GM12801 (cell line): ENCODE measurements around the gene IGSF3.

Source experiments
- TF ChIP-seq, protein P1 (sequence below): IDR thresholded peaks from one replicate; pipeline ENCODE4 v1.5.1; 2011; ENCODE audit warnings: control low read depth; ENCODE audit not compliant: insufficient read length; ENCODE audit errors: extremely low read depth

Gene IGSF3

DNA sequence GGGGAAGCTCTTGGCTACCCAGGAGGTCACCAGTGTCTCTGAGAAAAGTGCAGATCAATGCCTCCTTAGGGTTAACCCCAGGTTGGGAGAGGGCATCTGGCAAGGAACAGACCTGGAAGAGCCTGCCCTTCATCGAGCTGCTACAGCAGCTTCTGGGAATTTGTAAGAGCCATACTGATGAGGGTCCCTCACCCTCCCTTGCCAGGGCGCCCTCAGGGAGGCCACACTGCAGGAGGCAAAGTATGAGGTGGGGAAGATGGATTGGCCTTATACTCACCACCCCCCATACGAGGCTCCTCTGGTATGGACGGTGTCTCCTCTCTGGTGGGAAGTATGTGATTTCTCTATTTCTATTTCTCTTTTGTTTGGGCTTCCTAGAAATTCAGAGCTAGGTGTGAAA is 13.2 kb downstream of the IGSF3 start:
- TF ChIP-seq, protein P1, sequence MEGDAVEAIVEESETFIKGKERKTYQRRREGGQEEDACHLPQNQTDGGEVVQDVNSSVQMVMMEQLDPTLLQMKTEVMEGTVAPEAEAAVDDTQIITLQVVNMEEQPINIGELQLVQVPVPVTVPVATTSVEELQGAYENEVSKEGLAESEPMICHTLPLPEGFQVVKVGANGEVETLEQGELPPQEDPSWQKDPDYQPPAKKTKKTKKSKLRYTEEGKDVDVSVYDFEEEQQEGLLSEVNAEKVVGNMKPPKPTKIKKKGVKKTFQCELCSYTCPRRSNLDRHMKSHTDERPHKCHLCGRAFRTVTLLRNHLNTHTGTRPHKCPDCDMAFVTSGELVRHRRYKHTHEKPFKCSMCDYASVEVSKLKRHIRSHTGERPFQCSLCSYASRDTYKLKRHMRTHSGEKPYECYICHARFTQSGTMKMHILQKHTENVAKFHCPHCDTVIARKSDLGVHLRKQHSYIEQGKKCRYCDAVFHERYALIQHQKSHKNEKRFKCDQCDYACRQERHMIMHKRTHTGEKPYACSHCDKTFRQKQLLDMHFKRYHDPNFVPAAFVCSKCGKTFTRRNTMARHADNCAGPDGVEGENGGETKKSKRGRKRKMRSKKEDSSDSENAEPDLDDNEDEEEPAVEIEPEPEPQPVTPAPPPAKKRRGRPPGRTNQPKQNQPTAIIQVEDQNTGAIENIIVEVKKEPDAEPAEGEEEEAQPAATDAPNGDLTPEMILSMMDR: no peak

DNA sequence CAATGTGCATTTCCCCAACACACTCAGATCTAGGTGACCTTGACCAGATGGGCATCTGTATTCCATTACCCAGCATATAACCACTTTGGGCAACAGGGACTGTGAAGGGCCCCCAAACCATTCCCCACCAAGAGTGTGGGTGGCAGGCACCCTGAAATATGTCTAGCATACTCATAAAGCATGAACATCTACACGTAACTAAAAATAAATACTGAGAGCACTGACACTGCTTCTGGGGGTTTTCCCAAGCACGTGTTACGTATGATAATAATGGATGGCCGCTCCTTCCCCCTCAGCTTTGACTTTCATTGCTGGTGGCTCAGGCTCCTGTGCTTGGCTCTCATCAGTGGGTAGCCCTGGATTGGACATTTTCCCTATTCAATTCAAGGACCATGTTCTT is 39.1 kb downstream of the IGSF3 start:
- TF ChIP-seq, protein P1: no peak

- TF ChIP-seq, protein P1: no peak
These were observed 43.5 kb downstream of the IGSF3 start for GRCh38 chr1:116624040-116624439.

GRCh38 chr1:116605315-116605714 is 62.2 kb downstream of the IGSF3 start:
- TF ChIP-seq, protein P1: no peak

- TF ChIP-seq, protein P1: no peak
These were observed 79.9 kb downstream of the IGSF3 start for GRCh38 chr1:116587501-116588227.

GRCh38 chr1:116586741-116587143 is 80.8 kb downstream of the IGSF3 start:
- TF ChIP-seq, protein P1: no peak

- TF ChIP-seq, protein P1: no peak
These were observed 81.6 kb downstream of the IGSF3 start for GRCh38 chr1:116585886-116586285.
